Fibroblast of skin of right quadriceps (primary cell): Measurements from ENCODE around the gene BACH1.
A peak's percentile ranks its signal among the peaks of the same experiment; 100 is the strongest.

Source experiments
- DNase-seq: peaks from one replicate; pipeline ENCODE4 v3.0.0-alpha.2; 2013

Gene BACH1

GRCh38 chr21:29385934-29386520 lies 87.3 kb downstream of the BACH1 start:
- DNase-seq, result no peak

GRCh38 chr21:29386803-29387202 lies 88.1 kb downstream of the BACH1 start:
- no peak for DNase-seq

- no peak for DNase-seq
Observed at GRCh38 chr21:29387598-29387997, 88.9 kb downstream of the BACH1 start.

- peak; percentile 25 for DNase-seq
Observed at GRCh38 chr21:29389136-29389535, 90.4 kb downstream of the BACH1 start.

- no peak for DNase-seq
Observed at GRCh38 chr21:29390778-29391177, 92.1 kb downstream of the BACH1 start.

GRCh38 chr21:29394051-29394450 lies 95.3 kb downstream of the BACH1 start:
- no peak for DNase-seq
